ENCODE data around the gene SH2D3C.
A peak's percentile ranks its signal among the peaks of the same experiment; 100 is the strongest.
"Not testable (repeated sequence)": the region's sequence is repeated elsewhere in the genome, so short reads cannot be mapped to it uniquely, and the experiment has no call there.

The SH2D3C gene

DNA sequence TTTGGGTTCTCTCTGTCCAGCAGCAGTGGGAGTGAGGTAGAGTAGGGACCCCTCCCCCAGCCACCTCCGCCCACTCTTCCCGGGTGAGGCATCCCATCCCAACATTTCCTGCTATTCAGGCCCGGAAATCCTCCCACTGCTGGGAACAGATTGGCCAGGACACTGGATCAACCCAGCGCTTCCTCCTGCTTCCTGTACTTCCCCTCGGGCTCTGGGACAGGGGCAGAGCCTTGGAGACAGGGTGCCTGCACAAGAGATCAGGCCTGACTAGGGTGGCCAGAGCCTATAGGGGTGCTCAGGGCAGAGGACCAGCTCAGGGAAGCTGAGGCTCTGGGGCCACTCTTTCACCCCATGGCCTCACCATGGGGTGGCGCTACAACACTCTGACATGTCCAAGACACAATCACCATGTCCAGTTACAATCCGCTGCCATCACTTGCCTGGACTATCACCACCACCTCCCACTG lies 14.5 kb downstream of the SH2D3C start:
- DNase-seq: no peak

DNA sequence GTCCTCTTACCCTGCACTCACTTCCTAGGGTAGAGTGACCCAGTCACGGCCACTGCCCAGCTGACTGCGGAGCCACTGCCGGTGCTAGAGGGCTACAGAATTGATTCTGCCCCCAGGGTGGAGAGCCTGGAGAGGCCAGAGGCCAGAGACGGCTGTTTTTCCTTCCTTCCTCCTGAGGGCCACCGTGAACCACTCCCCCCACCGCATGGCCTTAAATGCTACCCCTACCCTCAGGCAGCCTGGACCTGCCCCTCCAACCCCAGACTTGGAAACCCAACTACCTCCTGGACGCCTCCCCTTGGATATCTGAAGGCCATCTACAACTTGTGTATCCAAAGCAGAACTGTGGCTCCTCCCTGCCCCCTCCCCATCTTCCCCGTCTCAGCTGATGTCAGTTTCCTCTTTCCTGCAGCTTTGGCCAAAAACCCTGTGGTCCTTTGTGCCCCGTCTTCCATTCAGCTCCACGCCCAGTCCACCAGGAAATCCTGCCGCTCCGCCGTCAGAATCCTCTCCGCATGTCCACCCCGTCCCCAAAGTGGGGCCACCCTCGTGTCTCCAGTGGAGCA lies 16.3 kb downstream of the SH2D3C start:
- DNase-seq: no peak

- DNase-seq: no peak
Measured at GRCh38 chr9:127761491-127761956, 16.9 kb downstream of the SH2D3C start.

DNA sequence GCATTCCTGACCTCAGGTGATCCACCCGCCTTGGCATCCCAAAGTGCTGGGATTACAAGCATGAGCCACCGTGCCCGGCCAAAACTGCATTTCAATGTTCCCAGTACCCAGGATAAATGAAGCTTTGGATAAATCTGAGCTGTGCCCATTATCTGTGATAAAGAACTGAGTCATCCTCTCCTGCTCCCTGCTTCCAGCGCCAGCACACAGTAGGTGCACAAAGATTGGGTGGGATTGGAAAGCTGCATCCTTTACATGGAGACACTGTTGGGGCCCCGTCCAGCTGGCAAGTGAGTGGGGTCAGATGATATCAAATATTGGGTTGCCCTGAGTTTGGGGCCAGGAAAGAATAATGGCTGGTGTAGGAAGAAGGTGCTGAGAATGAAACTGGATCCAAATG lies 17.4 kb downstream of the SH2D3C start:
- no peak for DNase-seq

- no peak for DNase-seq
Measured at GRCh38 chr9:127758843-127759242, 19.6 kb downstream of the SH2D3C start.

- not testable (repeated sequence) for DNase-seq
Measured at GRCh38 chr9:127756776-127757175, 21.7 kb downstream of the SH2D3C start.

- no peak for DNase-seq
Measured at GRCh38 chr9:127756233-127756632, 22.2 kb downstream of the SH2D3C start.

- no peak for DNase-seq
Measured at GRCh38 chr9:127755061-127756060, 23.1 kb downstream of the SH2D3C start.

DNA sequence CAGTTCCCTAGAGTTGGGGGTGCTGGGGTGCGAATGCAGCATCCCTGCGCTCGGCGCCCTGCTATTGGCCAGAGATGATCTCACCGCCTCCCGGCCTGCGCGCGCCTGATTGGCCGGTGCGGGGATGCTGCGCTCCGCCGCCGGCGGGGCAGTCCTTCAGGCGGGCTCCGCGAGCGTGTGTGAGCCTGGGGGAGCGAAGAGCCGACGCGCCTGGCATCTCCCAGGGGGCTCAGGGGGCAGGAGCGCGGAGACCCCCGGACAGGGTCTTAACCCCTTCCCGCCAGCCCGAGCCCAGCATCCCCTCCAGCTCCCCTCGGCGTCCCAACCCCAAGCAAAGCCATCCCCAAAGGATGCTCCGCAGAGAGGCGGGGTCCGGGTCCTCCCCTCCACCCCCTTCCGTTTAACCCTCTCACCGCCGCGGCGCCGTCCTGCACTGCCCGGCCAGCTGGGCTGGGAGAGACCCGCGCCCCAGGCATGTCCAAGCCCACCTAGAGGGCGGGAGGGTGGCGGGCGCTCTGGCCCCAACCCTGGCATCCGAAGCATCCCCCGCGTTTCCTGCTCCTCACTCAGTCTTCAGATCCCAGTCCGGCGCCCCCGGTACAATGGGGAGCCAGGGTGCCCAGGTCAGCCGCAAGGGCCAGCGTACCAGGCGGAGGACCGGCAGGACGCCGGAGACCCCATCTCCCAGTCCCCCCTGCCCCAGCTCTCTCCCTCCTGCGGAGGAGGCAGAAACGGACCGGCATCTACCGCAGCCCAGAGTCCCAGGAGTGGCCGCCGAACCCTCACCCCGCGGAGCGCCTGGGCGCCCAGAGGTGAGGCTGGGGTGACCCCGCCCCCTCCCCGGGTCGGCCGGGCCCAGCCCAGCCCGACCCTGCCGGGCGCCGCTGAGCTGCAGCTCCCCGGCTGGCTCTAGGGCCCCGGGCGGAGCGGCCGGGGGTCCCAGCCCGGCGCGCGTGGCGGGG lies 24.1 kb downstream of the SH2D3C start:
- no peak for DNase-seq

DNA sequence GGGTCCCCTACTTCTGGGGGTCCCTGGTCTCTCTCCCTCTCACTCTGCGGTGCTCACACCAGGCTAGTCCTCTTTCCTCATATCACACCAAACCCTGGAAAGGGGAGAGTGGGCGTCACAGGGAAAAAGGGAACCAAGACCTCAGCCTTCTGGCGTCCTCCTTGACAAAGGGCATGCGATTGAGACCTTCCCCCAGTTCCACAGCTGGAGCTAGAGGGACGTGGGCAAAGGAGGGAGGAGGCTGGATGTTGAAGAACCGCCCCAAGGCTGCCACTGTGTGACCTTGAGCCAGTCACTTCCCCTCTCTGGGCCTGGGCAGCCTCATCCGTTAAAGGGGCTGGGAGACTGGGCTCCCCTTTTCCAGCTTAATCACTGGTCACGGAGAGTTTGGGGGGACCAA lies 24.8 kb downstream of the SH2D3C start:
- no peak for DNase-seq

DNA sequence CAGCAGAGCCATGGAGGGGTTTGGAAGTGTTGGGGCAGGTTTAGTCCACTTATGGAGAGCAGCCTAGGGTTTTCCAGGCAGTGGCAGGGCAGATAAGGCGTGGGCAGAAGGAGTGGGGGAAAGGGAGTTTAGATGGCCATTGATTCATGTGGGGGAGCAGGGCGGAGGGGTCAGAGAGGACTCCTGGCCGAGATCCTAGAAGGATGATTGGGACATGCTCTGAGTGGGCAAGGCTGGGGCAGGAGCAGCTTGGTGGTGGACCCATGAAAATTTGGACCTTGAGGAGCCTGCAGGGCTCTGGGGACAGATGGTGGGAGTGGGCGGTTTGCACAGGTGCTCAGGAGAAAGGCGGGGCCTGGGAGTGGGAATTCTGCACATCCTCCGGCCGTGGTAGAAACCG lies 25.3 kb downstream of the SH2D3C start:
- no peak for DNase-seq

DNA sequence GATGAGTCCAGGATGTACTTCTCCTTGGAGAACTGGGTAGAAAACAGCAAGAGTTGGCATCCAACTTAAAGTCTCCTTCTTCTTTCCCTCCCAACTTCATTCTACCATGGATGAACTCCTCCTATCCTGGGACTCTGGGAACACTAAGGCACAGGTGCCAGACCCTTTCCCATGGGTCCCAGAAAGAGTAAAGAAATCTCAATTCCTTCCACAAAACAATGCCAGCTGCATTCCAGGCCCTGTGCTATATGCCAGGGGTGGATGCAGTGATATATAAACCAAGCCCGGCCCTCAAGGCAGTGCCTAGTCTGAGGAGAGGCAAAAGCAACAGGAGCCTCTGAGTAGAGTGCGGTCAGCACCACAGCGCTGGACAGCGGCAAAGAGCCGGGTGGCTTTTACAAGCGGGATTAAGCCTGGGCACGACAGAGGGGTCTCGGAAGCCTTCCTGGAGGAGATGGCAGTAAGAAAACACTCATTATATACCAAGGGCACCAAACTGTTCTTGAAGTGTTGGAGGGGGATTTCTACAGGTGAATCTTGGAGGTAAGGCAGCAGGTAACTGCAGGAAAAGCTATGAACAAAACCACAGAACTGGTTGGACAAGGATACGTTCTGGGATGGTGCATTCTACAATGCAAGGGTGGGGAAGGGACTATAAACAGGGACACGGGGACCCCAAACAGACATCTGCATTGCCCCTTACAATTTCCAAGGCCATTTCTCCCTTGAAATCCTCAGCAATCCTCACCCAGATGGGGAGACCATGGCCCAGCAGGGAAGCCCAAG lies 27.0 kb downstream of the SH2D3C start:
- no peak for DNase-seq

DNA sequence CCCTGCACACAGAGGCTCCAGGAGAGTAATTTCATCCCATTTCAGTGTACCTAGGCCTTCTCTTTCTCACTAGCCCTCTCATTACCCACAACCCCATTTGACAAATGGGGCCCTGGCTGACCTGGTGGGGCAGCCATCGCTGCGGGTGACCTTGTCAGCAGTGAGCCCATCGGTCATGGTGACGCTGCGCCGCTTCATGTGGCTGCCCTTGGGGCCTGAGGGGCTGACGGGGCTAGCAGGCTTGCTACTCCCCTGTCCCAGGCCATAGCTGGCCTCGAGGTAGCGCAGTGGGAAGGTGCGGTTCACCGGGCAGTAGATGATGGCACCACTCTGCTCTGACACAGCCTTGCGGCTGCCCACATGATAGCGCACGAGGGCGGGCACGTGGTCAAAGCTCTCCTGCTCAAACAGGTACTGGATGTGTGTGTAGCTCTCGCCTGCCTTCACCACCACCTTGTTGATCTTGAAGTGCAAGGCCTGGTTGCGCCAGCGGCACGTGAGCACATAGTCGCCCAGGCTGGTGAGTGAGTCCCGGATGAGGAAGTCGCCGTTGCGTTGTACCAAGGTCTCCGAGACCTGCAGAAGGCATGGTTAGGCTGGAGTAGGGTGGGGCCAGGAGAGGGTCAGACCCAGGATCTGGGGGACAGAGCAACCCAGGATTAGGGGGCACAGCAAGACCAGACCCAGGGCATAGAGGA lies 29.2 kb downstream of the SH2D3C start:
- DNase-seq: no peak

DNA sequence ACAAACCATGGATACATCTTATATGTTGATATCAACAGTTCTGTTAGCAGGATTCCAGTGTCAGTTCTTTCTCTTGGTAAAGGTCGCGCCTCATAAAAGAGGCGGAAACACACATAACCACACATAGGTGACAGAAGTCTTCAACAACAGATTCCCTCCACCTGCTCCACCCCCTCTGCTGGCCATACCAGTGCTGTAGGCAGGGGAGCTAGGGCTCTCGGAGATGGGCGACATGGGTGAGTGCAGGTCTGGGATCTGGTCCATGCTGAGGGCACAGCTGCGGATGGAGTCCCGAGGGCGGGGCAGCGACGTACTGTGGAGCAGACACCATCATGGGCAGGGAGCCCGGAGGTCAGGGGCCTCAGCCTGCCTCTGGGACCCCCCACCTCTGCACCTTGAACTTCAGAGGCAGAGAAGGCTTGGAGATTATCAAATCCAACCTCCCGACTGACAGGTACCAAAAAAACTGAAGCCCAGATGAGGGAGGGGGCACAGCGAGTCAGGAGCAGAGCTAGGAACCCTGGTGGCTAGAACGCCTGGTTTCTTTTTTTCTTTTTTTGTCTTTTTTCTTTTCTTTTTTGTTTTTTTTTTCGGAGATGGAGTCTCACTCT lies 31.4 kb downstream of the SH2D3C start:
- DNase-seq: no peak

DNA sequence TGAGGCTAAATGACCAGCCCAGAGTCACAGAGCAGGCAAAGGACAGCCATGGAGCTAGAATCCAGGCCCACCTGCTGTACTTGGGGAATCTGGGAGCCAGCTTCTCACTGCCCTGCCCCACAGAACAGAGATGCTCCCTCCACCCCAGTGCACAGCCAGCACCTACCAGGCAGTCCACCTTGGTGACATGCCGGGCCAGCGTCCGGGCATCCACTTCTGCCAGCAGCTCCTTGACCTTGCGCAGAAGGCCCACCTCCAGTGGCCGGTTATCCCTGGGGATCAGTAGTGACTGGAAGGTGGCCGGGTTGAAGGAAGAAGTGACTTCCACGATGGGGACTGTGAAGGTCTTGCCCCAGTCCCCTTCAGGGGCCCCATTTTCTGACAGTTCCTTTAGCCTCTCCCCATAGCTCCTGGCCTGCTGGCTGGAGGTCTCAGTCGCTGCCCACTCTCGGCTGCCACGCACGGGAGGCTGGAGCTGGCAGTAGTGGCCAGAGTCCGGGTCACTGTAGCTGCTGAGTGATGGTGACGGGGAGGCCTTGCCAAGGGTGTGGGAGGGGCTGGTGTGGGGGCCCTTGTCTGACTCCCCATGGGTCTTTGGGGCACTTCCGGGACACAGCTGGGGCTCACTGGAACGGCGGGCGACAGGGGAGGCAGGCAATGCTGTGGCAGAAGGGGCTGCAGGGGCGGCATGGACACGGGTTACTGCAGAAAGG lies 33.9 kb downstream of the SH2D3C start:
- DNase-seq: no peak

- peak; percentile 73 for DNase-seq
Measured at GRCh38 chr9:127742435-127743088, 35.9 kb downstream of the SH2D3C start.

DNA sequence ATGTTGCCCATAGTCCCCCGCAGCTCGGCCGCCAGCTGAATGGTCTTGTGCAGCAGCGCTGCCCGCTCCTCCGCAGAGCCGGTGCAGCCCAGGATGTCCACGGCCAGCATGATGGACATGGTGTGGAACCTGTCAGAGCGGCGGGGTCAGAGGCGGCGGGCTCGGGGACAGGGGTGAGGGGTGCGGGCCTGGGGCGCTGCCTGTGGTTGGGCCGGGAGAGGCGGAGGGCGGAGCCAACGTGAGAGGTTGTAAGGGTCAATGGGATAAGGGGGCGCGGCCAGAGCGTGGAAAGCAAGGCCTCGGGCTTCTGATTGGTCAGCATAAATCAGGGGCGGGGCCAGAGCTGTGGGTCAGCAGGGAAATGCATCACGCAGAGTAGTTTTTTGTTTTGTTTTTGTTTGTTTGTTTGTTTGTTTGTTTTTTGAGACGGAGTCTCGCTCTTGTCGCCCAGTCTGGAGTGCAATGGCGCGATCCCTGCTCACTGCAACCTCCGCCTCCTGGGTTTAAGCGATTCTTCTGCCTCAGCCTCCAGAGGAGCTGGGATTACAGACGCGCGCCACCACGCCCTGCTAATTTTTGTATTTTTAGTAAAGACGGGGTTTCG lies 36.5 kb downstream of the SH2D3C start:
- DNase-seq: peak; percentile 30

DNA sequence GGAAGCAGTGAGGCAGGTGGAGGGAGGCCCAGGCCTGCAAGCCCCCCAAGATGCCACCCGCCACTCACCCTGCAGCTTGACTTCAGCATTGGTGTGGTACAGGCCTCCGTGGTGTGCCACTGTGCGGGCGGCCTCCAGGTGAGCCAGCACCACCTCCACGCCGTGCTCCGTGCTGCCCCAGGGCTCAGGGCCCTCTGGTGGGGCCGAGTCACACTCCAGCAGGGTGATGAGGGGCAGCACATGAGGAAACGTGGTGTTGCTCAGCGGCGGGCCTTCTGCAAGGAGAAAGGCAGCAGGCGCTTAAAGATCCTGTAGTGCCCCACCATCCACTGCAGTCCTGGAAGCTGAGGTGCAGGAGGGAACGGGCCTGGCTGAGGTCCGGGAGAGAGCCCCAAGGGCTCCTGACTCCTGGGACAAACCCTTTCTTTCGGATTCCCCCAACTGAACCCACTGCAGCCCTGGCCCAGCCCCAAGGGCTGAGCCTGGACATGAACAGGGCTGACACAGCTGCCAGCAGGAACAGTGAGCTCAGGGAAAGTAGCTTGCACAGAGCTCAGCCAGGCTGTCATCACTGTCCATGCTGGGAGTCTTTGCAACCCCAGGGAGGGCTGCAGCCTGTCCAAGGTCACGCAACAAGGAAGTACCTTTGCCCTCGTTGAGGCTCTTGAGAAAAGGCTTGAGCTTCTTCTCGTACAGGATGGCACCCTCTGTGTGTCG lies 38.7 kb downstream of the SH2D3C start:
- DNase-seq: no peak

DNA sequence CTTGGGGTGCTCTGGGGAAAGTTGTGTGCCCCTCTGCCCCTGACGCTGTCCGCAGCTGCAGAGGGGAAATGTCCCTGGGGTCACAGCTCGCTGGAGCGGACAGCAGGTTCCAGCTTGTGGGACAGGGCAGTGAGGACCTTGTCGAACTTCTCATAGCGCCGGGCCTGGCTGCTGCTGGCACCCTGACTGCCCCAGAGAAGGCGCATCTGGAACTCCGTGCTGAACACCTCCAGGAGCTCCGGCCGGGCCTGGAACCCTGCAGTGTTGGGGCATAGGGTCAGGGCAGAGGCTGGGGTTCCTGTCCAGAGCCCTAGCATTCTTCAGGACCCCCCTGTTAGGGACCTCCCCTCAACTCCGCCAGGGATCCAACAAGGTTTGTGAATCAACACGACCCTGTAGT lies 39.8 kb downstream of the SH2D3C start:
- DNase-seq: no peak
